Muscle layer of duodenum (tissue), 2 donors: ENCODE data around the gene FOXR1.
"Not testable (repeated sequence)": the region's sequence is repeated elsewhere in the genome, so short reads cannot be mapped to it uniquely, and the experiment has no call there.

Experiments
- H3K27ac ChIP-seq: one replicate; pipeline ENCODE4 v1.7.0; 2013; ENCODE audit warnings: mild to moderate bottlenecking, low read length
- H3K27me3 ChIP-seq: one replicate; pipeline ENCODE4 v1.7.0; 2013; ENCODE audit warnings: low read depth, mild to moderate bottlenecking, control low read depth, low read length
- H3K36me3 ChIP-seq, 2 donors: one replicate each; pipeline ENCODE4 v1.7.0; 2013; ENCODE audit warnings: low read length in 2 of 2, control low read depth in 1 of 2, mild to moderate bottlenecking in 1 of 2; ENCODE audit not compliant: insufficient read depth in 2 of 2, control insufficient read depth in 1 of 2
- H3K4me1 ChIP-seq, 2 donors: one replicate each; pipeline ENCODE4 v1.7.0; 2013; ENCODE audit warnings: low read length in 2 of 2, mild to moderate bottlenecking in 2 of 2, control low read depth in 1 of 2, moderate library complexity in 1 of 2; ENCODE audit not compliant: insufficient read depth in 2 of 2, control insufficient read depth in 1 of 2
- H3K4me3 ChIP-seq, 2 donors: one replicate each; pipeline ENCODE4 v1.7.0; 2013; ENCODE audit warnings: low read length in 2 of 2, low read depth in 1 of 2, mild to moderate bottlenecking in 1 of 2
- H3K9me3 ChIP-seq, 2 donors: one replicate each; pipeline ENCODE4 v1.7.0; 2013; ENCODE audit warnings: low read length in 2 of 2, control low read depth in 1 of 2, mild to moderate bottlenecking in 1 of 2; ENCODE audit not compliant: control insufficient read depth in 1 of 2
- donor health status: healthy.

Gene FOXR1

GRCh38 chr11:119006656-119007055 lies 35.1 kb downstream of the FOXR1 start:
- no peak overlapping the region for H3K4me3 ChIP-seq
- no peak overlapping the region for H3K27ac ChIP-seq
- no peaks in the 10 kb centered on the region for H3K9me3 ChIP-seq
- H3K4me1 ChIP-seq = no peaks in the 10 kb centered on the region
- H3K36me3 ChIP-seq = peaks cover 11 to 58% of the 10 kb centered on the region in 2 donors
- H3K27me3 ChIP-seq = no peaks in the 10 kb centered on the region

- no peaks in the 10 kb centered on the region for H3K9me3 ChIP-seq
- H3K27ac ChIP-seq = no peak overlapping the region
- H3K36me3 ChIP-seq = peaks cover 48 to 69% of the 10 kb centered on the region in 2 donors
- H3K27me3 ChIP-seq = no peaks in the 10 kb centered on the region
- H3K4me3 ChIP-seq = no peak overlapping the region
- peaks cover 0 to 11% of the 10 kb centered on the region in 2 donors for H3K4me1 ChIP-seq
Observed at GRCh38 chr11:119011476-119012053, 40.0 kb downstream of the FOXR1 start.

GRCh38 chr11:119012629-119013170 lies 41.1 kb downstream of the FOXR1 start:
- Histone ChIP-seq H3K4me1 (peaks cover 0 to 21% of the 10 kb centered on the region in 2 donors), H3K27me3 (no peaks in the 10 kb centered on the region), H3K27ac (no peak overlapping the region), H3K4me3 (no peak overlapping the region), H3K36me3 (peaks cover 51 to 59% of the 10 kb centered on the region in 2 donors), H3K9me3 (no peaks in the 10 kb centered on the region)

DNA sequence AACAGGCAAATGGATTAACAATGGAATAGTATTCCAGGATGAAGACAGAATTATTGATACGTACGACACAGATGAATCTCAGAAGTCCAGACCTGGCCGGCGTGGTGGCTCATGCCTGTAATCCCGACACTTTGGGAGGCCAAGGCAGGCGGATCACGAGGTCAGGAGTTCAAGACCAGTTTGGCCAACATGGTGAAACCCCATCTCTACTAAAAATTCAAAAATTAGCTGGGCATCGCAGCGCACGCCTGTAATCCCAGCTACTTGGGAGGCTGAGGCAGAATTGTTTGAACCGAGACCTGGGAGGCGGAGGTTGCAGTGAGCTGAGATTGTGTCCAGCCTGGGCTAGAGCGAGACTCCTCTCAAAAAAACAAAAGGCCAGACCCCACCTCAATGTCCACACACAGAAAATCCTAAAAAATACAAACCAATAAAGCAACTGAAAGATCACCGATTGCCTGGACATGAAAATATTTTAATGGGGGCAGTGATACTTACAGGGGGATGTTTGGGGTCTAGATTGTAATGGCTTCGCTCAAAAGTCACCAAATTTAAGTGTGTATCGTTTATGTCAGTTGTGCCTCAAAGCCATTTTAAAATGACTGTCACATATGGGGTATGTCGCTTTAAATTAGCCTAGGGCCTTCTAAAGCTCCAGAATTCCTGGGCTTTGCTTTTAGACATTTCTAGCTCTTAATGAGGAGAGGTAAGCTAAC lies 42.8 kb downstream of the FOXR1 start:
- Histone ChIP-seq H3K4me3 (no peak overlapping the region), H3K27me3 (no peaks in the 10 kb centered on the region), H3K36me3 (peaks cover 51 to 53% of the 10 kb centered on the region in 2 donors), H3K4me1 (peaks cover 0 to 21% of the 10 kb centered on the region in 2 donors), H3K27ac (no peak overlapping the region), H3K9me3 (no peaks in the 10 kb centered on the region)

- H3K9me3 ChIP-seq = no peaks in the 10 kb centered on the region
- no peaks in the 10 kb centered on the region for H3K27me3 ChIP-seq
- H3K27ac ChIP-seq = no peak overlapping the region
- H3K4me1 ChIP-seq = peaks cover 5 to 27% of the 10 kb centered on the region in 2 donors
- H3K4me3 ChIP-seq = no peak overlapping the region
- H3K36me3 ChIP-seq = peaks cover 53 to 54% of the 10 kb centered on the region in 2 donors
Observed at GRCh38 chr11:119015054-119015611, 43.6 kb downstream of the FOXR1 start.

DNA sequence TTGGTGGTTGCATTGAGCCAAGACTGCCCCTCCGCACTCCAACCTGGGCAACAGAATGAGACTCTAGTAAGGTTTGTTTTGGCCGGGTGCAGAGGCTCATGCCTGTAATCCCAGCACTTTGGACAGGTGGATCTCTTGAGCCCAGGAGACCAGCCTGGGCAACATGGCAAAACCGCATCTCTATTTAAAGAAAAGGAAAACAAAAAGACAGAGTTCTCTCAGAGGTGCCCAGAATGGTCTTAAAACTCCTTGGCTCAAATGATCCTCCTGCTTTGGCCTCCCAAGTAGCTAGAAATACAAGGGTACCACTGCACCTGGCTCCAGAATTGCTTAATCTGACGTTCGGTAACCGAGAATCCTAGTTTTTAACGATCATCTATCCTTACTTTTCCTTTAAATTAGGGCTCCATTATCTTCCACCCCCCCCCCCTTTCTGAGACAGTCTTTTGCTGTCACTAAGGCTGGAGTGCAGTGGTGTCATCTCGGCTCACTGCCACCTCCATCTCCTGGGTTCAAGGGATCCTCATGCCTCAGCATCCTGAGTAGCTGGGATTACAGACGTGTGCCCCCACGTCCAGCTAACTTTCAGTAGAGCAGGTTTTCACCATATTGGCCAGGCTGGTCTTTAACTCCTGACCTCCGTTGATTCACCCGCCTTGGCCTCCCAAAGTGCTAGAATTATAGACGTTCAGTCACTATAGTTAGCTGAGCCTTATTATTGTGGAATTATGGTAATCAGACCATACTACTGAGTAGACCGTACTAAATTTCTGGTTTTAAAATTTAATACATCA lies 44.9 kb downstream of the FOXR1 start:
- Histone ChIP-seq H3K9me3 (no peaks in the 10 kb centered on the region), H3K36me3 (peaks cover 51 to 52% of the 10 kb centered on the region in 2 donors), H3K4me3 (peak overlapping the region; percentile 88 to 99), H3K4me1 (peaks cover 10 to 36% of the 10 kb centered on the region in 2 donors), H3K27me3 (no peaks in the 10 kb centered on the region), H3K27ac (peak overlapping the region; percentile 89)

DNA sequence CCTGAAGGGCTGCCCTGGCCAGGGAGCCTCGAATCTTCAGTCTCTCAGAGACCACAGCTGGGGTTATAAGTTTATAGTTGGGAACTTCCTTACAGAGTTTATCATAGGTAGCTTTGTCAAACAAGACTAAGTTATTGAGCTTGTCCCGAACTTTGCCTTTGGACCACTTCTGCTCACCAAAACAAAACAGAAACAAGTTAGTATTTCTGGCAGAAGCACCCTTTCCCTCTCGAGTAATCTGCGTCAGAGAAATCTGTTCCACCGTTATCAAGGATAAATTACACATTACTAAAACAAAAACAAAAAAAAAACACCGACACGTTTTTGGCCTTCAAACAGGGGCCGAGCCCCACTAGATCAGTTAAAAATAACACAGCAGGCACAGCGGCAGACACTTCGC lies 45.8 kb downstream of the FOXR1 start:
- not testable (repeated sequence) for H3K27me3 ChIP-seq, H3K9me3 ChIP-seq
- H3K36me3 ChIP-seq = peaks cover 47% of the 10 kb centered on the region in 2 donors
- H3K27ac ChIP-seq = peak overlapping the region; percentile 89
- peaks cover 11 to 36% of the 10 kb centered on the region in 2 donors for H3K4me1 ChIP-seq
- H3K4me3 ChIP-seq = peak overlapping the region; percentile 88 to 99

DNA sequence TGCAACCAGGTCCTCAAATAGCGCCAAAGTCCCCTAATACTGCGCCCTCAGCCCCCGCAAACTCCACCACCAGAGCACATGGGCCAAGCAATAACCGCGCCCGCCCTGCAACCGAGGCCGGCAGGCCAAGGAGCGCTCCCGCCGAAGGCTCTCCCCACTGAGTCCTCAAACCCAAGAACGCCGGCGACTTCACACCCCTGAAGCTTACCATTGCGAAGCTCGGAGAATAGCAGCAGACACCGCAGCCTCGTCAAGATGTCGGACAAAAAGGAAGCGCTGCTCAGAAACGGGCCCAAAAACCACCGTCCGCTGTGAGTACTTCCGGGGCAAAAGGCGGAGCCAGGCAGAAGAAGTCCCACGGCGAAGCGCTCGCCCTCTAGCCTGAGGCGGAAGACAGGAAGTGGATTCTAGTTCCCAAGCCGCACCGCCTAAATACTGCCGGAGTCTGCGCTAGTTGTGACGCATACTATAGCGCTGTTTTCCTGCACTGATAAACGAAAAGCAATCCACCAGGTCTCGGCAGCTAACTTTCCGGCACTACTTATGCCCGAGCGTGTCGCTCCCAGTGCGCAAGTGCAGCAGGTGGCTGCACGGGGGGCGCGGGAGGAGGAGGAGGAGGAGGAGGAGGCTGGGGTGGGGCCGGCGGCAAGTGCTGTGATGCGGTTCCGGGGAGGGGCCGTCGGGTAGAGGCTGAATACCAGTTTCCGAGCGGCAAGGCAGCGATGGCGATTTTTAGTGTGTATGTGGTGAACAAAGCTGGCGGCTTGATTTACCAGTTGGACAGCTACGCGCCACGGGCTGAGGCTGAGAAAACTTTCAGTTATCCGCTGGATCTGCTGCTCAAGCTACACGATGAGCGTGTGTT lies 46.7 kb downstream of the FOXR1 start, which contains the start of the genes RPS25 and TRAPPC4:
TSS of gene RPS25 (minus strand) at position 270 of the 865 bp plus-strand sequence. CDS start at position 211, 59 bp downstream.
TSS of gene TRAPPC4 (plus strand) at position 693 of the 865 bp plus-strand sequence. CDS start at position 723, 30 bp downstream.
- Histone ChIP-seq H3K36me3 (peaks cover 42 to 47% of the 10 kb centered on the region in 2 donors), H3K27ac (peak within 1 kb of the TSS; percentile 89), H3K4me3 (peak within 1 kb of the TSS; percentile 88 to 99), H3K27me3 (no peaks in the 10 kb centered on the region), H3K4me1 (peaks cover 11 to 36% of the 10 kb centered on the region in 2 donors), H3K9me3 (no peaks in the 10 kb centered on the region)

DNA sequence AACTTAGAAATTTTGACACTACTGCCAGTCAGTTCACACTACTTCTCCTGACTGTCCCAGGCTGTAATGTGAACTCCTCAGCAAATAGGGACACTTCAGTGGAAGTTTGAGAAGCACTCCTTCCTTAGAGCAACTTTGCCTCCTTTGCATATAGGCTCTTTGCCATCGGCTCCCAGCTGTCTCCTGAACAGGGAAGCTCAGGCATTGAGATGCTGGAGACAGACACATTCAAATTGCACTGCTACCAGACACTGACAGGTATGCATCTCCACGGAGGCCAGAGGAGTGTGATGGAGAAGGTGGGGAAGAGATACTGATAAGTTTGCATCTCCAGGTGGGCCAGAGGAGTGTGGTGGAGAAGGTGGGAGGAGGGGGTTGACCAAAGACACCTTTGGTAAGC lies 48.4 kb downstream of the FOXR1 start:
- H3K4me3 ChIP-seq = peak overlapping the region; percentile 88 to 99
- H3K36me3 ChIP-seq = peaks cover 42 to 46% of the 10 kb centered on the region in 2 donors
- no peaks in the 10 kb centered on the region for H3K27me3 ChIP-seq
- peaks cover 11 to 40% of the 10 kb centered on the region in 2 donors for H3K4me1 ChIP-seq
- H3K9me3 ChIP-seq = no peaks in the 10 kb centered on the region
- H3K27ac ChIP-seq = peak overlapping the region; percentile 7

- peaks cover 11 to 29% of the 10 kb centered on the region in 2 donors for H3K4me1 ChIP-seq
- no peak overlapping the region for H3K4me3 ChIP-seq
- H3K27ac ChIP-seq = no peak overlapping the region
- no peaks in the 10 kb centered on the region for H3K27me3 ChIP-seq
- H3K36me3 ChIP-seq = peaks cover 34 to 48% of the 10 kb centered on the region in 2 donors
- H3K9me3 ChIP-seq = no peaks in the 10 kb centered on the region
Observed at GRCh38 chr11:119021631-119022030, 50.1 kb downstream of the FOXR1 start.
